H9 (cell line): ENCODE data around the gene GMPR2. TPM values are rescaled to one million over a fixed set of nuclear protein-coding genes. Genes with fewer than 3 reads are reported as not detected.

Experiments
- DNase-seq: peaks from one replicate; pipeline ENCODE4 v3.0.0-alpha.2; 2017
- H2AFZ ChIP-seq: one replicate; pipeline ENCODE4 v1.6.1; 2013; ENCODE audit warnings: mild to moderate bottlenecking, low read length, control low read depth, moderate library complexity
- H2AK5ac ChIP-seq: 2 replicates; pipeline ENCODE4 v1.6.1; 2013; ENCODE audit warnings: low read length, control low read depth, mixed read lengths; ENCODE audit not compliant: insufficient read length
- H2BK120ac ChIP-seq: one replicate; pipeline ENCODE4 v1.6.1; 2013; ENCODE audit warnings: low read depth, mild to moderate bottlenecking, low read length, control low read depth, inconsistent platforms; ENCODE audit not compliant: poor library complexity, severe bottlenecking
- H2BK12ac ChIP-seq: 2 replicates; pipeline ENCODE4 v1.6.1; 2013; ENCODE audit warnings: low read length, control low read depth, mixed read lengths, low read depth; ENCODE audit not compliant: insufficient read length
- H2BK15ac ChIP-seq: 2 replicates; pipeline ENCODE4 v1.6.1; 2013; ENCODE audit warnings: low read depth, low read length, control low read depth
- H2BK20ac ChIP-seq: one replicate; pipeline ENCODE4 v1.6.1; 2013; ENCODE audit warnings: low read depth, mild to moderate bottlenecking, low read length, control low read depth, inconsistent platforms; ENCODE audit not compliant: poor library complexity, severe bottlenecking
- H2BK5ac ChIP-seq: 2 replicates; pipeline ENCODE4 v1.6.1; 2013; ENCODE audit warnings: low read length, control low read depth, mixed read lengths; ENCODE audit not compliant: insufficient read length
- H3K14ac ChIP-seq: 2 replicates; pipeline ENCODE4 v1.6.1; 2013; ENCODE audit warnings: low read length, control low read depth; ENCODE audit not compliant: insufficient read depth
- H3K18ac ChIP-seq: 2 replicates; pipeline ENCODE4 v1.6.1; 2013; ENCODE audit warnings: low read depth, mild to moderate bottlenecking, mixed read lengths, low read length, control low read depth; ENCODE audit not compliant: insufficient read length
- H3K23ac ChIP-seq: 2 replicates; pipeline ENCODE4 v1.6.1; 2013; ENCODE audit warnings: low read length, control low read depth, mixed read lengths, low read depth; ENCODE audit not compliant: insufficient read length
- H3K23me2 ChIP-seq: 2 replicates; pipeline ENCODE4 v1.6.1; 2013; ENCODE audit warnings: low read depth, mild to moderate bottlenecking, mixed read lengths, low read length, control low read depth; ENCODE audit not compliant: insufficient read length, poor library complexity, severe bottlenecking
- H3K27ac ChIP-seq: 2 replicates; pipeline ENCODE4 v1.5.1; 2013; ENCODE audit warnings: low read length, control low read depth, mixed read lengths, low read depth; ENCODE audit not compliant: insufficient read length
- H3K27me3 ChIP-seq: 2 replicates; pipeline ENCODE4 v1.6.1; 2013; ENCODE audit warnings: low read length, control low read depth, inconsistent platforms; ENCODE audit not compliant: insufficient read depth
- H3K4ac ChIP-seq: 2 replicates; pipeline ENCODE4 v1.6.1; 2013; ENCODE audit warnings: low read depth, mild to moderate bottlenecking, control low read depth, inconsistent platforms, low read length, moderate library complexity
- H3K4me1 ChIP-seq: 2 replicates; pipeline ENCODE4 v1.6.1; 2013; ENCODE audit warnings: low read length, control low read depth, inconsistent platforms; ENCODE audit not compliant: insufficient read depth
- H3K4me2 ChIP-seq: 2 replicates; pipeline ENCODE4 v1.6.1; 2013; ENCODE audit warnings: low read length, control low read depth, mixed read lengths; ENCODE audit not compliant: insufficient read length, insufficient read depth
- H3K56ac ChIP-seq: 2 replicates; pipeline ENCODE4 v1.6.1; 2013; ENCODE audit warnings: low read depth, mild to moderate bottlenecking, mixed read lengths, low read length, control low read depth; ENCODE audit not compliant: insufficient read length
- H3K79me1 ChIP-seq: 2 replicates; pipeline ENCODE4 v1.6.1; 2013; ENCODE audit warnings: low read depth, mild to moderate bottlenecking, moderate library complexity, low read length, control low read depth, inconsistent platforms; ENCODE audit not compliant: insufficient read depth, poor library complexity, severe bottlenecking
- H3K79me2 ChIP-seq: 2 replicates; pipeline ENCODE4 v1.6.1; 2013; ENCODE audit warnings: low read length, control low read depth, inconsistent platforms; ENCODE audit not compliant: insufficient read depth
- H3K9ac ChIP-seq: 2 replicates; pipeline ENCODE4 v1.6.1; 2013; ENCODE audit warnings: low read length, control low read depth, mixed read lengths; ENCODE audit not compliant: insufficient read length; ENCODE audit errors: extremely low read depth
- H3K9me3 ChIP-seq: one replicate; pipeline ENCODE4 v1.6.1; 2013; ENCODE audit warnings: low read depth, low read length, inconsistent platforms; ENCODE audit not compliant: control insufficient read depth
- H3T11ph ChIP-seq: one replicate; pipeline ENCODE4 v1.6.1; 2013; ENCODE audit warnings: mild to moderate bottlenecking, low read length, control low read depth, inconsistent platforms
- H4K20me1 ChIP-seq: one replicate; pipeline ENCODE4 v1.6.1; 2013; ENCODE audit not compliant: control insufficient read depth, insufficient read length, insufficient read depth
- H4K5ac ChIP-seq: 2 replicates; pipeline ENCODE4 v1.6.1; 2013; ENCODE audit warnings: low read depth, mild to moderate bottlenecking, mixed read lengths, low read length, control low read depth; ENCODE audit not compliant: insufficient read length
- H4K8ac ChIP-seq: replicated peaks from 2 replicates; pipeline ENCODE4 v1.6.1; 2013; ENCODE audit warnings: low read length, control low read depth, mixed read lengths, low read depth; ENCODE audit not compliant: insufficient read length
- H4K91ac ChIP-seq: 2 replicates; pipeline ENCODE4 v1.6.1; 2013; ENCODE audit warnings: low read depth, mild to moderate bottlenecking, moderate library complexity, mixed read lengths, low read length, control low read depth; ENCODE audit not compliant: insufficient read length
- H3K27ac Mint-ChIP-seq, 3 experiments: 2 replicates in 2 of 3; 3 replicates in 1 of 3; pipeline ENCODE4 v1.8.0; 2020 to 2021; ENCODE audit warnings: mixed read lengths in 3 of 3, mild to moderate bottlenecking in 1 of 3, moderate library complexity in 1 of 3
- H3K27me3 Mint-ChIP-seq: 2 replicates; pipeline ENCODE4 v1.8.0; 2021; ENCODE audit warnings: low read depth, mild to moderate bottlenecking, moderate library complexity, mixed read lengths
- H3K36me3 Mint-ChIP-seq, 3 experiments: 2 replicates in 2 of 3; 3 replicates in 1 of 3; pipeline ENCODE4 v1.8.0; 2020 to 2021; ENCODE audit warnings: low read depth in 3 of 3, mixed read lengths in 3 of 3; ENCODE audit not compliant: insufficient read depth in 1 of 3
- H3K4me1 Mint-ChIP-seq, 2 experiments: 2 replicates each; pipeline ENCODE4 v1.8.0; 2020; ENCODE audit warnings: mixed read lengths in 2 of 2
- H3K4me3 Mint-ChIP-seq, 2 experiments: 2 replicates in 1 of 2; 3 replicates in 1 of 2; pipeline ENCODE4 v1.8.0; 2020 to 2021; ENCODE audit warnings: mild to moderate bottlenecking in 2 of 2, mixed read lengths in 2 of 2, moderate library complexity in 1 of 2
- H3K9me3 Mint-ChIP-seq, 2 experiments: 2 replicates in 1 of 2; 3 replicates in 1 of 2; pipeline ENCODE4 v1.8.0; 2020; ENCODE audit warnings: mild to moderate bottlenecking in 2 of 2, mixed read lengths in 2 of 2, moderate library complexity in 1 of 2
- WGBS: extraction: QIAGEN DNeasy Blood & Tissue Kit; methylation state at CpG from one replicate; pipeline ENCODE4 v1.1.7; 2013; ENCODE audit warnings: missing lambda C conversion rate, low lambda C conversion rate, mixed read lengths; ENCODE audit not compliant: insufficient read length; ENCODE audit errors: extremely low coverage; 5-methylcytosine and 5-hydroxymethylcytosine counted together
- total RNA-seq: library from RNA; stranded (reverse); gene quantifications from 2 replicates; pipeline ENCODE4 v1.2.1, GENCODE V29; 2021
- TF ChIP-seq, protein P1 (sequence below): fragments of 200-600 bp; sonication (generic); conservative IDR thresholded peaks from 3 replicates; pipeline ENCODE4 v1.8.0; 2021; ENCODE audit warnings: antibody characterized with exemption, mild to moderate bottlenecking

Gene GMPR2
- total RNA-seq, 1 experiment from 2014 or later, result 84.7 TPM

- Histone ChIP-seq H3K79me1 (no peaks in the 10 kb centered on the region), H2BK12ac (no peak overlapping the region), H4K91ac (no peak overlapping the region), H3K9ac (no peak overlapping the region), H3K4ac (no peak overlapping the region), H3K23me2 (no peaks in the 10 kb centered on the region), H4K20me1 (no peaks in the 10 kb centered on the region), H3K27me3 (no peaks in the 10 kb centered on the region), H3K79me2 (no peaks in the 10 kb centered on the region), H3T11ph (no peak overlapping the region), H2AK5ac (no peak overlapping the region), H2BK15ac (no peak overlapping the region), H2BK5ac (no peak overlapping the region), H3K23ac (no peak overlapping the region), H4K5ac (no peak overlapping the region), H2AFZ (no peak overlapping the region), H3K14ac (no peak overlapping the region; the same call in 1 of the 2 replicates), H3K27ac (no peak overlapping the region), H2BK20ac (no peak overlapping the region), H3K18ac (no peak overlapping the region), H2BK120ac (no peak overlapping the region), H3K56ac (no peak overlapping the region), H4K8ac (no peak overlapping the region), H3K9me3 (no peaks in the 10 kb centered on the region), H3K4me2 (no peak overlapping the region), H3K4me1 (no peaks in the 10 kb centered on the region)
- no peak for DNase-seq
- Mint-ChIP-seq H3K36me3 (no peaks in the 10 kb centered on the region), H3K27ac (peak overlapping the region in 1 of 3 experiments; percentile 85; a peak in 2 of 7 replicates), H3K4me3 (no peak overlapping the region), H3K27me3 (no peaks in the 10 kb centered on the region; the same call in 1 of the 2 replicates), H3K4me1 (no peaks in the 10 kb centered on the region; a peak in 2 of 4 replicates), H3K9me3 (no peaks in the 10 kb centered on the region)
- no CpG with 5 or more reads among the region's 16 CpGs for WGBS
- TF ChIP-seq, protein P1, sequence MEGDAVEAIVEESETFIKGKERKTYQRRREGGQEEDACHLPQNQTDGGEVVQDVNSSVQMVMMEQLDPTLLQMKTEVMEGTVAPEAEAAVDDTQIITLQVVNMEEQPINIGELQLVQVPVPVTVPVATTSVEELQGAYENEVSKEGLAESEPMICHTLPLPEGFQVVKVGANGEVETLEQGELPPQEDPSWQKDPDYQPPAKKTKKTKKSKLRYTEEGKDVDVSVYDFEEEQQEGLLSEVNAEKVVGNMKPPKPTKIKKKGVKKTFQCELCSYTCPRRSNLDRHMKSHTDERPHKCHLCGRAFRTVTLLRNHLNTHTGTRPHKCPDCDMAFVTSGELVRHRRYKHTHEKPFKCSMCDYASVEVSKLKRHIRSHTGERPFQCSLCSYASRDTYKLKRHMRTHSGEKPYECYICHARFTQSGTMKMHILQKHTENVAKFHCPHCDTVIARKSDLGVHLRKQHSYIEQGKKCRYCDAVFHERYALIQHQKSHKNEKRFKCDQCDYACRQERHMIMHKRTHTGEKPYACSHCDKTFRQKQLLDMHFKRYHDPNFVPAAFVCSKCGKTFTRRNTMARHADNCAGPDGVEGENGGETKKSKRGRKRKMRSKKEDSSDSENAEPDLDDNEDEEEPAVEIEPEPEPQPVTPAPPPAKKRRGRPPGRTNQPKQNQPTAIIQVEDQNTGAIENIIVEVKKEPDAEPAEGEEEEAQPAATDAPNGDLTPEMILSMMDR, result no peak
These were observed 27.5 kb downstream of the GMPR2 start for GRCh38 chr14:24260026-24260779.
